H1 (cell line): ENCODE results near the gene SETDB2. TPM values are rescaled to one million over a fixed set of nuclear protein-coding genes. Genes with fewer than 3 reads are reported as not detected.

Experiments
- CTCF ChIA-PET: fragments of 300-600 bp; sonication (Branson Sonifier 250); formaldehyde crosslinking; loops from one replicate; lab custom pipeline; 2021; ENCODE audit not compliant: partially characterized antibody; lab: Charles Lee
- POLR2A ChIA-PET: fragments of 300-600 bp; sonication (Branson Sonifier 250); formaldehyde crosslinking; loops from one replicate; lab custom pipeline; 2021; ENCODE audit warnings: inconsistent platforms; ENCODE audit not compliant: partially characterized antibody; lab: Charles Lee
- DNase-seq, 2 experiments: peaks; one replicate each; pipeline versions ENCODE4 v3.0.0 to v3.0.0-alpha.2; 2010 to 2022; ENCODE audit warnings: low spot score in 2 of 2, low read depth in 1 of 2, mixed read lengths in 1 of 2
- FAIRE-seq: peaks from 2 replicates; lab custom pipeline; 2011; peaks lifted over from hg19 to GRCh38; lab: Jason Lieb, UNC
- H2AFZ ChIP-seq: 2 replicates; pipeline ENCODE4 v1.8.1; 2012; ENCODE audit warnings: low read length, inconsistent platforms
- H2AK5ac ChIP-seq: 2 replicates; pipeline ENCODE4 v1.6.1; 2013; ENCODE audit warnings: low read depth, low read length
- H2BK120ac ChIP-seq: replicated peaks from 2 replicates; pipeline ENCODE3; 2013; ENCODE audit warnings: low read depth, low read length, inconsistent platforms
- H2BK12ac ChIP-seq: 2 replicates; pipeline ENCODE4 v1.6.1; 2013; ENCODE audit warnings: low read depth, low read length
- H2BK15ac ChIP-seq: 2 replicates; pipeline ENCODE4 v1.6.1; 2013; ENCODE audit warnings: low read length
- H2BK20ac ChIP-seq: 2 replicates; pipeline ENCODE4 v1.6.1; 2013; ENCODE audit warnings: low read length
- H2BK5ac ChIP-seq: 2 replicates; pipeline ENCODE4 v1.6.1; 2013; ENCODE audit warnings: low read depth, low read length
- H3K14ac ChIP-seq: 2 replicates; pipeline ENCODE4 v1.6.1; 2013; ENCODE audit warnings: inconsistent platforms; ENCODE audit not compliant: insufficient read length
- H3K18ac ChIP-seq: 2 replicates; pipeline ENCODE4 v1.6.1; 2013; ENCODE audit warnings: low read length; ENCODE audit errors: extremely low read depth
- H3K23ac ChIP-seq: 2 replicates; pipeline ENCODE4 v1.6.1; 2013; ENCODE audit warnings: inconsistent platforms; ENCODE audit not compliant: insufficient read length
- H3K23me2 ChIP-seq: 2 replicates; pipeline ENCODE4 v1.6.1; 2013; ENCODE audit warnings: low read depth, low read length
- H3K27ac ChIP-seq: 2 replicates; pipeline ENCODE4 v1.6.1; 2011; ENCODE audit warnings: low read depth, low read length, inconsistent platforms
- H3K27me3 ChIP-seq, 4 experiments: replicated peaks in 1 of 4; 1 replicate in 1 of 4; 2 replicates in 3 of 4; pipeline versions ENCODE4 v1.6.1 to v1.8.1; 2011 to 2013; ENCODE audit warnings: low read length in 3 of 4, mild to moderate bottlenecking in 3 of 4, inconsistent platforms in 2 of 4, mixed read lengths in 2 of 4, moderate library complexity in 1 of 4; ENCODE audit not compliant: control insufficient read depth in 3 of 4, insufficient read depth in 3 of 4; ENCODE audit errors: extremely low read depth in 1 of 4
- H3K36me3 ChIP-seq, 4 experiments: 2 replicates each; pipeline versions ENCODE4 v1.6.1 to v1.8.1; 2011 to 2013; ENCODE audit warnings: mild to moderate bottlenecking in 4 of 4, low read length in 3 of 4, moderate library complexity in 2 of 4, control low read depth in 1 of 4, inconsistent platforms in 1 of 4; ENCODE audit not compliant: insufficient read depth in 4 of 4, control insufficient read depth in 2 of 4
- H3K4ac ChIP-seq: replicated peaks from 2 replicates; pipeline ENCODE3; 2013; ENCODE audit warnings: low read length, low read depth, mixed read lengths, inconsistent platforms; ENCODE audit not compliant: insufficient read length
- H3K4me1 ChIP-seq, 4 experiments: replicated peaks in 1 of 4; 1 replicate in 1 of 4; 2 replicates in 3 of 4; pipeline versions ENCODE4 v1.6.1 to v1.8.1; 2011 to 2013; ENCODE audit warnings: low read length in 3 of 4, inconsistent platforms in 2 of 4, mixed read lengths in 1 of 4; ENCODE audit not compliant: insufficient read depth in 4 of 4, control insufficient read depth in 3 of 4
- H3K4me2 ChIP-seq, 2 experiments: 2 replicates each; pipeline versions ENCODE4 v1.6.1 to v1.8.1; 2011 to 2013; ENCODE audit warnings: low read depth in 2 of 2, low read length in 2 of 2, control low read depth in 1 of 2, inconsistent platforms in 1 of 2, mild to moderate bottlenecking in 1 of 2; ENCODE audit not compliant: insufficient read depth in 1 of 2
- H3K4me3 ChIP-seq, 4 experiments: fragments of 200-600, 300-600 bp in 1 of 4; sonication (generic), shearing (Covaris generic), sonication (Bioruptor Twin) in 1 of 4; 2 replicates each; pipeline versions ENCODE4 v1.5.1 to v1.8.1; 2011 to 2016; ENCODE audit warnings: low read length in 4 of 4, low read depth in 3 of 4, control low read depth in 2 of 4, inconsistent platforms in 2 of 4, mild to moderate bottlenecking in 2 of 4, mixed read lengths in 1 of 4, moderate library complexity in 1 of 4; ENCODE audit not compliant: insufficient read depth in 2 of 4; ENCODE audit errors: extremely low read depth in 1 of 4
- H3K56ac ChIP-seq: replicated peaks from 2 replicates; pipeline ENCODE3; 2013; ENCODE audit warnings: low read depth, mild to moderate bottlenecking, mixed read lengths, low read length, inconsistent platforms; ENCODE audit not compliant: insufficient read length
- H3K79me1 ChIP-seq: 2 replicates; pipeline ENCODE4 v1.6.1; 2013; ENCODE audit warnings: low read depth, low read length, control low read depth
- H3K79me2 ChIP-seq, 2 experiments: 2 replicates each; pipeline versions ENCODE4 v1.6.1 to v1.8.1; 2012 to 2013; ENCODE audit warnings: low read length in 2 of 2, mild to moderate bottlenecking in 2 of 2, inconsistent platforms in 1 of 2; ENCODE audit not compliant: insufficient read depth in 2 of 2, control insufficient read depth in 1 of 2
- H3K9ac ChIP-seq, 4 experiments: replicated peaks in 1 of 4; 1 replicate in 1 of 4; 2 replicates in 3 of 4; pipeline versions ENCODE4 v1.6.1 to v1.8.1; 2011 to 2013; ENCODE audit warnings: low read depth in 3 of 4, low read length in 3 of 4, control low read depth in 2 of 4, mild to moderate bottlenecking in 2 of 4, moderate library complexity in 2 of 4, inconsistent platforms in 1 of 4; ENCODE audit errors: extremely low read depth in 1 of 4
- H3K9me3 ChIP-seq, 2 experiments: 2 replicates each; pipeline versions ENCODE4 v1.6.1 to v1.8.1; 2012 to 2013; ENCODE audit warnings: mild to moderate bottlenecking in 2 of 2, moderate library complexity in 2 of 2, control low read depth in 1 of 2, inconsistent platforms in 1 of 2, low read depth in 1 of 2, low read length in 1 of 2, mixed read lengths in 1 of 2; ENCODE audit not compliant: insufficient read depth in 2 of 2
- H4K20me1 ChIP-seq, 2 experiments: replicated peaks in 1 of 2; 2 replicates each; pipeline versions ENCODE3 to v1.8.1; 2011 to 2013; ENCODE audit warnings: inconsistent platforms in 2 of 2, low read length in 2 of 2, mild to moderate bottlenecking in 1 of 2; ENCODE audit not compliant: insufficient read depth in 2 of 2, control insufficient read depth in 1 of 2
- H4K5ac ChIP-seq: 2 replicates; pipeline ENCODE4 v1.6.1; 2013; ENCODE audit warnings: low read length, low read depth, mixed read lengths, inconsistent platforms; ENCODE audit not compliant: insufficient read length
- H4K8ac ChIP-seq: 2 replicates; pipeline ENCODE4 v1.8.0; 2013; ENCODE audit warnings: mild to moderate bottlenecking, moderate library complexity, low read length, inconsistent platforms; ENCODE audit not compliant: insufficient read depth; ENCODE audit errors: extremely low read depth
- H4K91ac ChIP-seq: replicated peaks from 2 replicates; pipeline ENCODE3; 2013; ENCODE audit warnings: low read length, mixed read lengths, inconsistent platforms; ENCODE audit not compliant: insufficient read length
- EGR1 ChIP-seq: IDR thresholded peaks from 2 replicates; pipeline ENCODE4 v1.6.1; 2011; ENCODE audit warnings: low read depth, low read length, borderline replicate concordance
- FOSL1 ChIP-seq: IDR thresholded peaks from 2 replicates; pipeline ENCODE4 v1.6.1; 2011; ENCODE audit warnings: mild to moderate bottlenecking, low read depth, low read length, moderate library complexity; ENCODE audit not compliant: insufficient read depth
- NRF1 ChIP-seq: IDR thresholded peaks from 2 replicates; pipeline ENCODE4 v1.6.1; 2011; ENCODE audit warnings: mild to moderate bottlenecking, low read depth, low read length, improper control_type of control experiment
- SIN3A ChIP-seq, 2 experiments: IDR thresholded peaks in 1 of 2; conservative IDR thresholded peaks in 1 of 2; 2 replicates each; pipeline ENCODE4 v1.6.1; 2011 to 2012; ENCODE audit warnings: low read length in 2 of 2, improper control_type of control experiment in 1 of 2, low read depth in 1 of 2, mild to moderate bottlenecking in 1 of 2
- SP4 ChIP-seq: IDR thresholded peaks from 2 replicates; pipeline ENCODE4 v1.6.1; 2012; ENCODE audit warnings: low read length, inconsistent platforms
- TAF1 ChIP-seq: IDR thresholded peaks from 2 replicates; pipeline ENCODE4 v1.6.1; 2011; ENCODE audit warnings: mild to moderate bottlenecking, low read depth, low read length
- WGBS, 2 experiments: shearing (Covaris generic) in 1 of 2; methylation state at CpG; one replicate each; pipeline versions ENCODE4 v1.1.6 to v1.1.7; 2013 to 2015; ENCODE audit warnings: low lambda C conversion rate in 2 of 2, mixed read lengths in 2 of 2, inconsistent platforms in 1 of 2, low coverage in 1 of 2, missing lambda C conversion rate in 1 of 2; ENCODE audit not compliant: insufficient replicate concordance in 2 of 2, insufficient coverage in 1 of 2, insufficient read length in 1 of 2; ENCODE audit errors: extremely low coverage in 1 of 2, missing lambda C conversion rate in 1 of 2; 5-methylcytosine and 5-hydroxymethylcytosine counted together
- polyA plus RNA-seq, 7 experiments: library from polyadenylated mRNA; depleted of rRNA in 3 of 7; stranded (reverse) in 5 of 7; unstranded in 2 of 7; fragments of >200 nt in 5 of 7; fragments of 200-250 nt in 2 of 7; gene quantifications; 1 replicate in 5 of 7; 2 replicates in 1 of 7; 4 replicates in 1 of 7; pipeline versions ENCODE4 v1.2.1 to v1.2.3, GENCODE V29; 2011 to 2013; ENCODE audit warnings: missing spikeins in 2 of 7, mixed read lengths in 2 of 7
- total RNA-seq: library from RNA; stranded (reverse); fragmentation: NEBNext Ultra II Directional; extraction: Animal tissue kit (Norgen Biotek cat#: 25700); gene quantifications from 2 replicates; pipeline ENCODE4 v1.2.1, GENCODE V29; 2021

The SETDB2 gene
- total and polyA plus RNA-seq, 2 of the 8 experiments (the other 6 are each of a cell fraction or from before 2014, with no cell fraction given), result 1.2 to 6.1 TPM

- CTCF ChIA-PET, result no interaction called here
- POLR2A ChIA-PET, result interaction anchor here (0.7 kb wide), 1 partner anchor 622 kb away, joined by 3 read pairs; no protein-coding TSS in a partner anchor
- Histone ChIP-seq H3K23ac (no peak overlapping the region), H2AFZ (no peak overlapping the region), H3K23me2 (no peaks in the 10 kb centered on the region), H2BK5ac (no peak overlapping the region), H4K20me1 (no peaks in the 10 kb centered on the region), H3K4me3 (no peak overlapping the region), H4K5ac (no peak overlapping the region), H3K4me2 (no peak overlapping the region), H3K56ac (no peak overlapping the region), H3K79me1 (no peaks in the 10 kb centered on the region), H3K36me3 (peaks cover 0 to 3% (median 0%) of the 10 kb centered on the region in 4 experiments; a peak in 1 of 8 replicates), H3K9ac (no peak overlapping the region), H2BK120ac (no peak overlapping the region), H3K9me3 (no peaks in the 10 kb centered on the region), H3K4me1 (no peaks in the 10 kb centered on the region), H3K79me2 (no peaks in the 10 kb centered on the region), H3K14ac (no peak overlapping the region), H2BK20ac (no peak overlapping the region), H3K27me3 (no peaks in the 10 kb centered on the region), H2BK15ac (no peak overlapping the region), H4K8ac (no peak overlapping the region), H2AK5ac (no peak overlapping the region), H3K18ac (no peak overlapping the region), H2BK12ac (no peak overlapping the region), H3K4ac (no peak overlapping the region), H4K91ac (no peak overlapping the region), H3K27ac (no peak overlapping the region)
- WGBS, 2 experiments, result 89% methylated on average over 2 of the region's 2 CpGs; no CpG with 5 or more reads in 1 of the 2 experiments
- DNase-seq (no peak), FAIRE-seq (no peak)
- TF ChIP-seq FOSL1 (no peak), SIN3A (conservative IDR thresholded peaks at IDR 0.05 in 1 of 2, IDR thresholded peaks at IDR 0.05 in 1 of 2; ENCODE audit: low read depth in 1 of 2, low read length in 2 of 2) (no peak), EGR1 (no peak), TAF1 (no peak), SP4 (no peak), NRF1 (no peak)
Observed at GRCh38 chr13:49488563-49488962, 44.5 kb downstream of the SETDB2 start.
